ENCODE data around the gene CTBS. TPM values are rescaled to one million over a fixed set of nuclear protein-coding genes. Genes with fewer than 3 reads are reported as not detected.

CTBS gene
- total RNA-seq, 1 experiment from 2014 or later = 10.0 TPM

GRCh38 chr1:84611796-84612195, 37.6 kb upstream of the CTBS start:
- Histone ChIP-seq H3K9me3 (ENCODE audit: low read depth, low read length, poor library complexity, severe bottlenecking) (peaks cover 13% of the 10 kb centered on the region), H3K27ac (ENCODE audit: low read depth, low read length, poor library complexity, severe bottlenecking) (no peak overlapping the region), H3K27me3 (replicated peaks; ENCODE audit: insufficient read depth, low read depth, low read length, poor library complexity) (no peaks in the 10 kb centered on the region), H3K36me3 (ENCODE audit: insufficient read depth, low read length, poor library complexity, severe bottlenecking) (no peaks in the 10 kb centered on the region), H3K4me3 (ENCODE audit: low read depth, low read length, poor library complexity, severe bottlenecking) (no peak overlapping the region), H3K4me1 (ENCODE audit: insufficient read depth, low read length, poor library complexity, severe bottlenecking) (no peaks in the 10 kb centered on the region)
- intact Hi-C loops (cut with micrococcal nuclease; ENCODE audit: unreplicated experiment) = no loop called here
- ChIA-PET CTCF (no interaction called here), POLR2A (ENCODE audit: low non-redundant PET) (no interaction called here)
- no TSS peak for BruUV-seq (replicated peaks)
- no peak for DNase-seq (ENCODE audit: low spot score)
- TF ChIP-seq CTCF (conservative IDR thresholded peaks at IDR 0.05; ENCODE audit: low read depth, low read length) (no peak), EZH2 (IDR thresholded peaks at IDR 0.05; ENCODE audit: borderline replicate concordance, low read depth, low read length, poor library complexity, severe bottlenecking) (no peak)

- Histone ChIP-seq H3K9me3 (ENCODE audit: low read depth, low read length, poor library complexity, severe bottlenecking) (peaks cover 16% of the 10 kb centered on the region), H3K27ac (ENCODE audit: low read depth, low read length, poor library complexity, severe bottlenecking) (no peak overlapping the region), H3K4me1 (ENCODE audit: insufficient read depth, low read length, poor library complexity, severe bottlenecking) (no peaks in the 10 kb centered on the region), H3K36me3 (ENCODE audit: insufficient read depth, low read length, poor library complexity, severe bottlenecking) (no peaks in the 10 kb centered on the region), H3K27me3 (replicated peaks; ENCODE audit: insufficient read depth, low read depth, low read length, poor library complexity) (no peaks in the 10 kb centered on the region), H3K4me3 (ENCODE audit: low read depth, low read length, poor library complexity, severe bottlenecking) (no peak overlapping the region)
- CTCF ChIA-PET = no interaction called here
- intact Hi-C loops (cut with micrococcal nuclease; ENCODE audit: unreplicated experiment) = no loop called here
- POLR2A ChIA-PET (ENCODE audit: low non-redundant PET) = no interaction called here
- no peak for DNase-seq (ENCODE audit: low spot score)
- no TSS peak for BruUV-seq (replicated peaks)
- TF ChIP-seq EZH2 (IDR thresholded peaks at IDR 0.05; ENCODE audit: borderline replicate concordance, low read depth, low read length, poor library complexity, severe bottlenecking) (no peak), CTCF (conservative IDR thresholded peaks at IDR 0.05; ENCODE audit: low read depth, low read length) (no peak)
Measured at GRCh38 chr1:84611091-84611490, 36.9 kb upstream of the CTBS start.

GRCh38 chr1:84606977-84607376, 32.7 kb upstream of the CTBS start:
- no peak for DNase-seq (ENCODE audit: low spot score)
- BruUV-seq (replicated peaks) = no TSS peak
- no peak overlapping the region for H3K4me3 ChIP-seq (ENCODE audit: low read depth, low read length, poor library complexity, severe bottlenecking)
- ChIA-PET CTCF (no interaction called here), POLR2A (ENCODE audit: low non-redundant PET) (no interaction called here)
- H3K36me3 ChIP-seq (ENCODE audit: insufficient read depth, low read length, poor library complexity, severe bottlenecking) = no peaks in the 10 kb centered on the region
- H3K27ac ChIP-seq (ENCODE audit: low read depth, low read length, poor library complexity, severe bottlenecking) = no peak overlapping the region
- H3K9me3 ChIP-seq (ENCODE audit: low read depth, low read length, poor library complexity, severe bottlenecking) = peaks cover 31% of the 10 kb centered on the region
- no peaks in the 10 kb centered on the region for H3K4me1 ChIP-seq (ENCODE audit: insufficient read depth, low read length, poor library complexity, severe bottlenecking)
- intact Hi-C loops (cut with micrococcal nuclease; ENCODE audit: unreplicated experiment) = no loop called here
- no peak for TF ChIP-seq CTCF (conservative IDR thresholded peaks at IDR 0.05; ENCODE audit: low read depth, low read length)
- no peak for TF ChIP-seq EZH2 (IDR thresholded peaks at IDR 0.05; ENCODE audit: borderline replicate concordance, low read depth, low read length, poor library complexity, severe bottlenecking)
- H3K27me3 ChIP-seq (replicated peaks; ENCODE audit: insufficient read depth, low read depth, low read length, poor library complexity) = no peaks in the 10 kb centered on the region

Data from A673 (cell line).